Keratinocyte (primary cell): ENCODE results near the gene KMT2B. TPM values are rescaled to one million over a fixed set of nuclear protein-coding genes. Genes with fewer than 3 reads are reported as not detected.
A peak's percentile ranks its signal among the peaks of the same experiment; 100 is the strongest.
"Not testable (repeated sequence)": the region's sequence is repeated elsewhere in the genome, so short reads cannot be mapped to it uniquely, and the experiment has no call there.

Experiments
- DNase-seq: peaks from one replicate; pipeline ENCODE4 v3.0.0-alpha.2; 2011; ENCODE audit warnings: low read depth, missing footprints, low spot score
- FAIRE-seq: peaks from 2 replicates; lab custom pipeline; 2011; peaks lifted over from hg19 to GRCh38; lab: Jason Lieb, UNC
- H2AFZ ChIP-seq: 2 replicates; pipeline ENCODE4 v1.6.0; 2012; ENCODE audit warnings: low read length, control low read depth, inconsistent platforms; ENCODE audit not compliant: control insufficient read depth
- H3K27ac ChIP-seq: 2 replicates; pipeline ENCODE4 v1.5.1; 2011; ENCODE audit warnings: low read length; ENCODE audit not compliant: control insufficient read depth, insufficient read depth
- H3K27me3 ChIP-seq: 3 replicates; pipeline ENCODE4 v1.6.0; 2011; ENCODE audit warnings: low read length; ENCODE audit not compliant: control insufficient read depth, insufficient read depth; ENCODE audit errors: extremely low read depth
- H3K36me3 ChIP-seq, 2 experiments: 2 replicates in 1 of 2; 3 replicates in 1 of 2; pipeline ENCODE4 v1.5.1; 2011; ENCODE audit warnings: low read length in 2 of 2, mild to moderate bottlenecking in 1 of 2; ENCODE audit not compliant: control insufficient read depth in 2 of 2, insufficient read depth in 2 of 2; ENCODE audit errors: extremely low read depth in 1 of 2
- H3K4me1 ChIP-seq: 3 replicates; pipeline ENCODE4 v1.5.1; 2011; ENCODE audit warnings: low read length; ENCODE audit not compliant: control insufficient read depth, insufficient read depth; ENCODE audit errors: extremely low read depth
- H3K4me2 ChIP-seq: 3 replicates; pipeline ENCODE4 v1.6.0; 2011; ENCODE audit warnings: low read depth, low read length; ENCODE audit not compliant: control insufficient read depth, insufficient read depth; ENCODE audit errors: extremely low read depth
- H3K4me3 ChIP-seq, 3 experiments: fragments of 200-600 bp in 1 of 3; sonication (generic) in 1 of 3; 2 replicates in 2 of 3; 3 replicates in 1 of 3; pipeline ENCODE4 v1.5.1; 2011 to 2016; ENCODE audit warnings: low read length in 3 of 3, mild to moderate bottlenecking in 3 of 3, control low read depth in 2 of 3, inconsistent platforms in 1 of 3, low read depth in 1 of 3, mixed read lengths in 1 of 3, mixed run types in 1 of 3, moderate library complexity in 1 of 3; ENCODE audit not compliant: control insufficient read depth in 2 of 3, insufficient read depth in 2 of 3; ENCODE audit errors: extremely low read depth in 1 of 3
- H3K79me2 ChIP-seq: 2 replicates; pipeline ENCODE4 v1.6.0; 2012; ENCODE audit warnings: low read length; ENCODE audit not compliant: control insufficient read depth, insufficient read depth
- H3K9ac ChIP-seq: 3 replicates; pipeline ENCODE4 v1.6.0; 2011; ENCODE audit warnings: low read length; ENCODE audit not compliant: control insufficient read depth, insufficient read depth; ENCODE audit errors: extremely low read depth
- H3K9me1 ChIP-seq: 3 replicates; pipeline ENCODE4 v1.6.0; 2011; ENCODE audit warnings: low read length; ENCODE audit not compliant: control insufficient read depth, insufficient read depth; ENCODE audit errors: extremely low read depth
- H3K9me3 ChIP-seq: 2 replicates; pipeline ENCODE4 v1.5.1; 2012; ENCODE audit warnings: low read depth, low read length; ENCODE audit not compliant: control insufficient read depth
- H4K20me1 ChIP-seq: 3 replicates; pipeline ENCODE4 v1.6.0; 2011; ENCODE audit warnings: low read length; ENCODE audit not compliant: control insufficient read depth, insufficient read depth; ENCODE audit errors: extremely low read depth
- EZH2 ChIP-seq: IDR thresholded peaks from one replicate; pipeline ENCODE4 v1.6.1; 2012; ENCODE audit warnings: inconsistent platforms, mild to moderate bottlenecking, low read length, moderate library complexity
- dilution Hi-C: fragments of 300-500 bp; cut with MboI; formaldehyde crosslinking; loops from one replicate; pipeline ENCODE4 v1.7.0; 2020; ENCODE audit warnings: low sequenced_read_pairs; ENCODE audit not compliant: extremely low pct_ligation_motif_present
- polyA plus RNA-seq, 5 experiments: library from polyadenylated mRNA; depleted of rRNA in 3 of 5; stranded (reverse) in 3 of 5; stranded (forward) in 1 of 5; unstranded in 1 of 5; fragments of >200 nt; gene quantifications; 1 replicate in 1 of 5; 2 replicates in 3 of 5; 3 replicates in 1 of 5; pipeline versions ENCODE4 v1.2.1 to v1.2.3, GENCODE V29; 2011 to 2012; ENCODE audit warnings: missing spikeins in 2 of 5, low read depth in 1 of 5, low replicate concordance in 1 of 5
- TF ChIP-seq, protein P1 (sequence below), 3 experiments: IDR thresholded peaks in 1 of 3; conservative IDR thresholded peaks in 1 of 3; optimal IDR thresholded peaks in 1 of 3; 2 replicates in 2 of 3; 3 replicates in 1 of 3; pipeline versions ENCODE3 to v1.5.1; 2011; ENCODE audit warnings: low read length in 3 of 3, mild to moderate bottlenecking in 3 of 3, moderate library complexity in 2 of 3, control low read depth in 1 of 3, inconsistent platforms in 1 of 3; ENCODE audit not compliant: insufficient read depth in 2 of 3; ENCODE audit errors: extremely low read depth in 1 of 3

KMT2B gene
- polyA plus RNA-seq, 1 donor (not counting 4 experiments of a cell fraction or from before 2014, with no cell fraction given): 7.7 TPM

DNA sequence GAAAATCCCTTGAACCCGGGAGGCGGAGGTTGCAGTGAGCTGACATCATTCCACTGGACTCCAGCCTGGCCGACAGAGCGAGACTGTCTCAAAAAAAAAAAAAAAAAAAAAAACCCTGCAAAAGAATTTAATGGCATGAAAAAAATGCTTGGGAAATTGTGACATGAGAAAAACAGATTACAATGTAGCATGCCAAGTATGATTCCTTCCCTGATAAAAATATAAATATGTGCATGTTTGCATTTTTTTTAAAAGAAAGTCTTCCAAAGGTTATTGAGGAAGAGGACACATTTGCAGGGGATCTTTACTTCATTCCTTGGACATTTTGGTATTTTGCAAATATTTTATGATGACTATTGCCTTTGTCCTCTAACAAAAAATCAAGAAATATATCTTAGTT, 28.0 kb upstream of the KMT2B start:
- DNase-seq: no peak
- Histone ChIP-seq H3K4me2 (no peak overlapping the region), H3K4me1 (no peaks in the 10 kb centered on the region), H3K9me3 (no peaks in the 10 kb centered on the region), H3K4me3 (no peak overlapping the region), H4K20me1 (no peaks in the 10 kb centered on the region), H3K79me2 (no peaks in the 10 kb centered on the region), H3K9me1 (no peaks in the 10 kb centered on the region), H3K27ac (no peak overlapping the region), H3K27me3 (no peaks in the 10 kb centered on the region), H3K9ac (no peak overlapping the region), H3K36me3 (no peaks in the 10 kb centered on the region), H2AFZ (no peak overlapping the region)
- no peak for FAIRE-seq
- TF ChIP-seq EZH2: no peak
- TF ChIP-seq, protein P1, sequence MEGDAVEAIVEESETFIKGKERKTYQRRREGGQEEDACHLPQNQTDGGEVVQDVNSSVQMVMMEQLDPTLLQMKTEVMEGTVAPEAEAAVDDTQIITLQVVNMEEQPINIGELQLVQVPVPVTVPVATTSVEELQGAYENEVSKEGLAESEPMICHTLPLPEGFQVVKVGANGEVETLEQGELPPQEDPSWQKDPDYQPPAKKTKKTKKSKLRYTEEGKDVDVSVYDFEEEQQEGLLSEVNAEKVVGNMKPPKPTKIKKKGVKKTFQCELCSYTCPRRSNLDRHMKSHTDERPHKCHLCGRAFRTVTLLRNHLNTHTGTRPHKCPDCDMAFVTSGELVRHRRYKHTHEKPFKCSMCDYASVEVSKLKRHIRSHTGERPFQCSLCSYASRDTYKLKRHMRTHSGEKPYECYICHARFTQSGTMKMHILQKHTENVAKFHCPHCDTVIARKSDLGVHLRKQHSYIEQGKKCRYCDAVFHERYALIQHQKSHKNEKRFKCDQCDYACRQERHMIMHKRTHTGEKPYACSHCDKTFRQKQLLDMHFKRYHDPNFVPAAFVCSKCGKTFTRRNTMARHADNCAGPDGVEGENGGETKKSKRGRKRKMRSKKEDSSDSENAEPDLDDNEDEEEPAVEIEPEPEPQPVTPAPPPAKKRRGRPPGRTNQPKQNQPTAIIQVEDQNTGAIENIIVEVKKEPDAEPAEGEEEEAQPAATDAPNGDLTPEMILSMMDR (optimal IDR thresholded peaks at IDR 0.05 in 1 of 3, IDR thresholded peaks at IDR 0.05 in 1 of 3, conservative IDR thresholded peaks at IDR 0.05 in 1 of 3; ENCODE audit: extremely low read depth in 1 of 3, insufficient read depth in 2 of 3, low read length in 3 of 3): no peak
- dilution Hi-C loops: no loop called here

DNA sequence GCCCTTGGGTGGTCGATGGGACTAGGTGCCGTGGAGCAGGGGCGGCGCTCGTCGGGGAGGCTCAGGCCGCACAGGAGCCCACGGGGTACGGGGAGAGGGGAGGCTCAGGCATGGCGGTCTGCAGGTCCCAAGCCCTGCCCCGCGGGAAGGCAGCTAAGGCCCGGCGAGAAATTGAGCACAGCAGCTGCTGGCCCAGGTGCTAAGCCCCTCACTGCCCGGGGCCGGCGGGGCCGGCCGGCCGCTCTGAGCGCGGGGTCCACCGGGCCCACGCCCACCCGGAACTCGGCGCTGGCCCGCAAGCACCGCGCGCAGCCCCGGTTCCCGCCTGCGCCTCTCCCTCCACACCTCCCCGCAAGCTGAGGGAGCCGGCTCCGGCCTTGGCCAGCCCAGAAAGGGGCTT, 26.7 kb upstream of the KMT2B start:
- H3K4me2 ChIP-seq, H3K9me1 ChIP-seq, H3K9me3 ChIP-seq, DNase-seq, H3K79me2 ChIP-seq, H3K27me3 ChIP-seq, H3K4me1 ChIP-seq, dilution Hi-C loops, H3K9ac ChIP-seq, FAIRE-seq, H3K36me3 ChIP-seq, H4K20me1 ChIP-seq, H2AFZ ChIP-seq, H3K27ac ChIP-seq, H3K4me3 ChIP-seq: not testable (repeated sequence)

DNA sequence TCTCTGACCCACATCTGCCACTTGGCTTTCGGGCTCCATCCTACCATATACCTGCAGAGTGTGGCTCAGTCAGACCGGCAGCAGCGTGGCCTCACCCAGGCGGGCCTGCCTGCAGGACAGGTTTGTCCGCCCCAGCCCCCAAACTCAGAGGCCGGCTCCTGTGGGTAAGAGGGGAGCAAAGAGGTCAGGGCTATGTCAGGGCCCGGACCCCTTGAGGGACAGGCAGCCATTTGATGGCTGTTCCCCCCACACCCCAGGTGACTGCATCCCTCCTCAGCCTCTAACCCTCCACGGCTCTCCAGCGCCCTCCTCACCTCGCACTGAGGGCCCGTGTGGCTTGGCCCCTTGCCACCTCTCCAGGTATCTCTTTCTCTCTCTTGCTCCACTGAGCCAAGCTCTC, 25.8 kb upstream of the KMT2B start:
- H3K27ac ChIP-seq: no peak overlapping the region
- TF ChIP-seq, protein P1 (optimal IDR thresholded peaks at IDR 0.05 in 1 of 3, IDR thresholded peaks at IDR 0.05 in 1 of 3, conservative IDR thresholded peaks at IDR 0.05 in 1 of 3; ENCODE audit: extremely low read depth in 1 of 3, insufficient read depth in 2 of 3, low read length in 3 of 3): peak in 1 of 3 experiments; percentile 33
- TF ChIP-seq EZH2: no peak
- H3K4me1 ChIP-seq: no peaks in the 10 kb centered on the region
- H2AFZ ChIP-seq: no peak overlapping the region
- dilution Hi-C loops: no loop called here
- H3K4me3 ChIP-seq: no peak overlapping the region
- no peaks in the 10 kb centered on the region for H4K20me1 ChIP-seq
- no peaks in the 10 kb centered on the region for H3K36me3 ChIP-seq
- DNase-seq (no peak), FAIRE-seq (no peak)
- H3K9ac ChIP-seq: no peak overlapping the region
- no peaks in the 10 kb centered on the region for H3K79me2 ChIP-seq
- no peak overlapping the region for H3K4me2 ChIP-seq
- no peaks in the 10 kb centered on the region for H3K9me3 ChIP-seq
- no peaks in the 10 kb centered on the region for H3K27me3 ChIP-seq
- H3K9me1 ChIP-seq: no peaks in the 10 kb centered on the region
